Measurements from ENCODE around the gene TYW1B. TPM values are rescaled to one million over a fixed set of nuclear protein-coding genes. Genes with fewer than 3 reads are reported as not detected.
"Not testable (repeated sequence)": the region's sequence is repeated elsewhere in the genome, so short reads cannot be mapped to it uniquely, and the experiment has no call there.

Gene TYW1B
- total RNA-seq, 1 donor from 2014 or later: 2.8 TPM

GRCh38 chr7:72810437-72810836 is 17.6 kb downstream of the TYW1B start:
- not testable (repeated sequence) for DNase-seq (ENCODE audit: low read depth)

DNA sequence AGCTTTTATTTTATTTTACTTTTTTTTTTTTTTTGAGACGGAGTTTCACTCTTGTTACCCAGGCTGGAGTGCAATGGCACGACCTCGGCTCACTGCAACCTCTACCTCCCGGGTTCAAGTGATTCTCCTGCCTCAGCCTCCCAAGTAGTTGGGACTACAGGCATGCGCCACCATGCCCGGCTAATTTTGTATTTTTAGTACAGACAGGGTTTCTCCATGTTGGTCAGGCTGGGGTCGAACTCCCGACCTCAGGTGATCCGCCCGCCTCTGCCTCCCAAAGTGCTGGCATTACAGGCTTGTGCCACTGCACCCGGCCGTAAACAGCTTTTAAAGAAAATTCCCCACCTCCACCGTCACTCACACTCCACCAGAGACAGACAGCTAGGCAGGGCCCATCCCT is 19.5 kb downstream of the TYW1B start:
- not testable (repeated sequence) for DNase-seq (ENCODE audit: low read depth)

GRCh38 chr7:72806851-72807250 is 21.1 kb downstream of the TYW1B start:
- DNase-seq (ENCODE audit: low read depth): not testable (repeated sequence)

GRCh38 chr7:72805526-72806494 is 22.2 kb downstream of the TYW1B start:
- peak; percentile 44 for DNase-seq (ENCODE audit: low read depth)

GRCh38 chr7:72803778-72804177 is 24.2 kb downstream of the TYW1B start:
- DNase-seq (ENCODE audit: low read depth): not testable (repeated sequence)

DNA sequence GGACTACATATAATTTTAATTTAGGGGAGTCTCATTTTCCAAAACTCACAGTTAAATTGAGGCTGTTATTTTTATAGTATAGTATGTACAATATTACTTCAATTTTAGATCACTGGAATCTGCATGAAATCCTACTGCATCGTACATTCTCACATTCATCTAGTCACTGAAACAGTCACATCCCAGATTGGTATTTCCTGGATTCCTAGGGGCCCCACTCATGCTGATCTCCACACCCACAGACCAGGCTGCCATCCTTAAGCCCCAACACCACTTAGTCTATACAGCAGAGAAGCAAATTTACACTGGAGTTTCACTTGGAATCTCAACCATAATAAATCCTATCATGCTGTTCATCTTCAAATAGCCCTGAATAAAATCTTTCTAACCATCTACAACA is 26.4 kb downstream of the TYW1B start:
- not testable (repeated sequence) for DNase-seq (ENCODE audit: low read depth)

DNA sequence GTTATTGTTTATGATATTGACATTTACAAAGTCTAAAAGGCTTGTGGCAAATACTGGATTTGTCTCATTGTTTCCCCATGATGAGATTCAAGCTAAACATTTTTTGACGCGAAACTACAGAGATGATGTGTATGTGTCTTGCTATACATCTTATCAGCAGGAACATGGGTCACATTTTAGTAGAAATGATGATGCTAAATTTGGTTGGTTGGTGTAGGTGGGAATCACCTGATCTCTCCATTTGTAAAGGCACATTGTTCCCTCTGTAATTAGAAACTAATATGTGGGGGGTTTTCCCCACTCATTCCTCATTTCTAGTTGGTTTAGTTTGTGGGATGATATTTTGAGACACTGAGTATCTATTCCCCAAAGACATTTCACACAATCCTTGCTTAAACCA is 32.6 kb downstream of the TYW1B start:
- not testable (repeated sequence) for DNase-seq (ENCODE audit: low read depth)

DNA sequence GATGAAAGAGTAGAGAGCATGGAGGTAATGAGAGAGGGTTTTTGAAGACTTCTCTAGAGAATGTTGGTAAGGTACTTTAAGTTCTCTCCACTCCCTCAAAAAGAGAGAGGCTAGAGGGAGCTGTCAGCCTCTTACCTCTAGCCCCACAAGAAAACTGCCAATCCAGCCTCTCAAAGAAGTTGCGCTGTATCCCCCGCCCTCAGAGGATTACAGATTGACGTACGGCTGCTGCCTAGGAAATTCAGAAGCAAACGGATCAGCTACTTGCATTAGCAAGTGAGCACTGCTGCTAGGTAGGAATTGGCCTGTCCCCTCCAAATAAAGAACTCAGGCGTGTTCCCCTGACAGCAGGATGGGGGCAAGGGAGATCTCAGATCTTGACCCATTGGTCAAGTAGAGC is 34.2 kb downstream of the TYW1B start:
- DNase-seq (ENCODE audit: low read depth): no peak

- not testable (repeated sequence) for DNase-seq (ENCODE audit: low read depth)
These were observed 37.3 kb downstream of the TYW1B start for GRCh38 chr7:72790698-72791060.

- not testable (repeated sequence) for DNase-seq (ENCODE audit: low read depth)
These were observed 37.8 kb downstream of the TYW1B start for GRCh38 chr7:72790048-72790697.

GRCh38 chr7:72785166-72785955 is 42.6 kb downstream of the TYW1B start:
- DNase-seq (ENCODE audit: low read depth): peak; percentile 61

- peak; percentile 62 for DNase-seq (ENCODE audit: low read depth)
These were observed 44.2 kb downstream of the TYW1B start for GRCh38 chr7:72783601-72784370.

- no peak for DNase-seq (ENCODE audit: low read depth)
These were observed 46.4 kb downstream of the TYW1B start for GRCh38 chr7:72781631-72782030.

DNA sequence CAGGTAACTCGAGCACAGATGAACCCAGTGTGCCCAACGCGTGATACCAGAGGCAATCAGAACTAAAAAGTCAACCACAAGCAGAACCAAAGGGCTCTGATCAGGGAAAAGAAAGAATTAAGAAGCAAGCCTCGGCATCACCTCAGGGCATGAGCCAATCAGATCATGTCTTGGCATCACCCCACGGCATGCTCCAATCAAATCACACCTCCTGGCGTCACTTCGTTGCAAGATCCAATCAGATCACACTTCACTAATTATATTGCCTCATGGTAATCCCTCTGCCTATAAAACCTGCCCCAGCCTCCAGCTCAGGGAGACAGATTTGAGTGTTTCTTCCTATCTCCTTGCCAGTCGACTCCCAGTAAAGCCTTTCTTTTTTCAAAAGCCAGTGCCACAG is 46.8 kb downstream of the TYW1B start:
- no peak for DNase-seq (ENCODE audit: low read depth)

GRCh38 chr7:72780289-72780894 is 47.6 kb downstream of the TYW1B start:
- not testable (repeated sequence) for DNase-seq (ENCODE audit: low read depth)

- DNase-seq (ENCODE audit: low read depth): not testable (repeated sequence)
These were observed 50.8 kb downstream of the TYW1B start for GRCh38 chr7:72777167-72777566.

- peak; percentile 9 for DNase-seq (ENCODE audit: low read depth)
These were observed 55.4 kb downstream of the TYW1B start for GRCh38 chr7:72772627-72773026.

GRCh38 chr7:72766994-72767393 is 61.0 kb downstream of the TYW1B start:
- not testable (repeated sequence) for DNase-seq (ENCODE audit: low read depth)

DNA sequence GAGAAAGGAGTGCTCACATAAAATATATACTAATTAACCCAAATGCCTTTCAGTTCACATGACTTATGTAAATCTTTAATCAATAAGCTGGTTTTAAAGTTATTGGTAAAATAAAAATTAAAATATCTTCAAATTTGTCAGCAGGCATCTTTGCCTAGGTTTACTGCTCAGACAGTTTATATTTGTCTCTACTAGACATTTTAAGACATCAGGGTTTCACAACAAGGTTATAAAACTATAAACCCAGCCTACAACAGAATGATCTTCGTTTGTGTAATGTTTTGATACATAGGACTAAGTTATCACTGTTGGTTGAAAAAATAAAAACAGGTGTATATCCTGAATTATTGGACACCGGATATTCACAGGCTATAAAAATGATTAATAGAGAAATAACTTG is 67.4 kb downstream of the TYW1B start:
- DNase-seq (ENCODE audit: low read depth): no peak

DNA sequence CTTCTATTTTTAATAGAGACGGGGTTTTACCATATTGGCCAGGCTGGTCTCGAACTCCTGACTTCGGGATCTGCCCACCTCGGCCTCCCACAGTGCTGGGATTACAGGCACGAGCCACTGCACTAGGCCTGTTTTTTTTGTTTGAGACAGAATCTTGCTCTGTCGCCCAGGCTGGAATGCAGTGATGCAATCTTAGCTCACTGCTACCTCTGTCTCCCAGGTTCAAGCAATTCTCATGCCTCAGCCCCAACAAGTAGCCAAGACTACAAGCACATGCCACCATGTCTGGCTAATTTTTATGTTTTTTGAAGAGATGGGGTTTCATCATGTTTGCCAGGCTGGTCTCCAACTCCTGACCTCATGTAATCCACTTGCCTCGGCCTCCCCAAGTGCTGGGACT is 73.7 kb downstream of the TYW1B start:
- peak; percentile 48 for DNase-seq (ENCODE audit: low read depth)

DNA sequence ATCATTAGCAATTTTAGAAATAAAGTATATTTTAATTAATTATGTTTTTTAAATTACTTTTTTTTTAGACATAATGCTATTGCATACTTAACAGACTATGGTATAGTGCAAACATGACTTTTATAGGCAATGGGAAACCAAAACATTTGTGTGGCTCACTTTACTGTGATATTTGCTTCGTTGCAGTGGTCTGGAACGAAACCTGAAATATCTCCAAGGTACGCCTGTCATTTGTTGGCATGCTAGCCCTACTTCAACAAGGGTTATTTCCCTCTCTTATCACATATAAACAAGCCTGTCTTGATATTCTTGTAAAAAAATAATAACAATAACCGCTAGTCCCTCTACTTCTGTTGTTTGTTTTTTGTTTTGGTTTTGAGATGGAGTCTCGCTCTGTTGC is 74.2 kb downstream of the TYW1B start:
- DNase-seq (ENCODE audit: low read depth): no peak
